HepG2 (cell line): Measurements from ENCODE around the gene RGS14. TPM values are rescaled to one million over a fixed set of nuclear protein-coding genes. Genes with fewer than 3 reads are reported as not detected.

Experiments used
- KDM3A ChIP-seq: IDR thresholded peaks from 2 replicates; pipeline ENCODE4 v1.6.1; 2018; ENCODE audit warnings: low read depth, missing compliant biosample characterization
- MAFK ChIP-seq, 2 experiments: IDR thresholded peaks in 1 of 2; conservative IDR thresholded peaks in 1 of 2; 2 replicates each; pipeline ENCODE4 v1.6.1; 2011; ENCODE audit warnings: improper control_type of control experiment in 2 of 2, low read length in 2 of 2
- SOX6 ChIP-seq, 2 experiments: fragments of 450-650 bp in 1 of 2; sonication (generic) in 1 of 2; formaldehyde crosslinking in 1 of 2; IDR thresholded peaks; 2 replicates each; pipeline versions ENCODE4 v1.4.0 to v1.6.1; 2017 to 2020; ENCODE audit warnings: antibody characterized with exemption in 1 of 2, mild to moderate bottlenecking in 1 of 2, missing genetic modification reagents in 1 of 2
- SP140L ChIP-seq: sonication (generic); formaldehyde crosslinking; IDR thresholded peaks from 2 replicates; pipeline ENCODE4 v1.4.0; 2020; ENCODE audit warnings: missing genetic modification reagents, borderline replicate concordance
- TBX3 ChIP-seq: fragments of 450-650 bp; IDR thresholded peaks from 2 replicates; pipeline ENCODE4 v1.6.1; 2017; ENCODE audit warnings: antibody characterized with exemption, mild to moderate bottlenecking, inconsistent platforms, borderline replicate concordance
- ZKSCAN5 ChIP-seq: sonication (generic); formaldehyde crosslinking; IDR thresholded peaks from 2 replicates; pipeline ENCODE4 v1.5.1; 2020; ENCODE audit warnings: mild to moderate bottlenecking, missing genetic modification reagents
- ZMYM2 ChIP-seq: sonication (generic); formaldehyde crosslinking; IDR thresholded peaks from 2 replicates; pipeline ENCODE4 v1.8.0; 2022; ENCODE audit warnings: mild to moderate bottlenecking, missing genetic modification reagents
- ZNF20 ChIP-seq: sonication (generic); formaldehyde crosslinking; IDR thresholded peaks from 2 replicates; pipeline ENCODE4 v1.4.0; 2020; ENCODE audit warnings: mild to moderate bottlenecking, moderate library complexity, missing genetic modification reagents
- ZNF383 ChIP-seq: sonication (generic); formaldehyde crosslinking; IDR thresholded peaks from 2 replicates; pipeline ENCODE4 v1.4.0; 2020; ENCODE audit warnings: missing genetic modification reagents, mild to moderate bottlenecking, borderline replicate concordance
- ZNF572 ChIP-seq: sonication (generic); formaldehyde crosslinking; IDR thresholded peaks from 2 replicates; pipeline ENCODE4 v1.5.1; 2020; ENCODE audit warnings: mild to moderate bottlenecking, missing genetic modification reagents
- ZNF614 ChIP-seq: IDR thresholded peaks from 2 replicates; pipeline ENCODE4 v1.6.1; 2018; ENCODE audit warnings: missing biosample characterization, missing genetic modification reagents, inconsistent platforms, borderline replicate concordance
- ZNF646 ChIP-seq: sonication (generic); formaldehyde crosslinking; IDR thresholded peaks from 2 replicates; pipeline ENCODE4 v1.9.0; 2021; ENCODE audit warnings: mild to moderate bottlenecking, missing genetic modification reagents
- ZXDC ChIP-seq: sonication (generic); formaldehyde crosslinking; IDR thresholded peaks from 2 replicates; pipeline ENCODE4 v1.5.0; 2020; ENCODE audit warnings: mild to moderate bottlenecking, missing genetic modification reagents
- polyA plus RNA-seq, 8 experiments: library from polyadenylated mRNA; depleted of rRNA in 3 of 8; stranded (reverse) in 7 of 8; unstranded in 1 of 8; fragments of >200 nt; fragmentation: Illumina TruSeq in 4 of 8; extraction: Trizol in 4 of 8; gene quantifications; 2 replicates each; pipeline versions ENCODE4 v1.2.1 to v1.2.3, GENCODE V29; 2011 to 2016; ENCODE audit warnings: low read depth in 4 of 8, missing spikeins in 1 of 8, mixed read lengths in 1 of 8; ENCODE audit not compliant: insufficient read depth in 1 of 8
- total RNA-seq, 5 experiments: library from RNA; depleted of rRNA; stranded (reverse); fragments of >200 nt; fragmentation: Illumina TruSeq; extraction: Trizol; gene quantifications; 2 replicates each; pipeline ENCODE4 v1.2.3, GENCODE V29; 2016; ENCODE audit warnings: low read depth in 1 of 5
- TF ChIP-seq, protein P1 (sequence below): sonication (generic); formaldehyde crosslinking; IDR thresholded peaks from 2 replicates; pipeline ENCODE4 v1.5.0; 2020; ENCODE audit warnings: missing genetic modification reagents
- TF ChIP-seq, protein P2 (sequence below): sonication (generic); formaldehyde crosslinking; IDR thresholded peaks from 2 replicates; pipeline ENCODE4 v1.8.0; 2022; ENCODE audit warnings: low read depth, missing genetic modification reagents

RGS14 gene
- total and polyA plus RNA-seq, 2 of the 13 experiments (the other 11 are each of a cell fraction or from before 2014, with no cell fraction given) = 11.1 to 17.2 TPM

- TF ChIP-seq ZXDC (CRISPR knock-in tag) (no peak), SP140L (CRISPR knock-in tag) (no peak), ZNF383 (no peak), ZKSCAN5 (CRISPR knock-in tag) (no peak), MAFK (conservative IDR thresholded peaks at IDR 0.05 in 1 of 2, IDR thresholded peaks at IDR 0.05 in 1 of 2; ENCODE audit: low read length in 2 of 2) (no peak), ZNF20 (CRISPR knock-in tag) (no peak), TBX3 (no peak), SOX6 (IDR thresholded peaks at IDR 0.05) (no peak), SOX6 (CRISPR knock-in tag; IDR thresholded peaks at IDR 0.05) (peak; percentile 34), ZMYM2 (CRISPR knock-in tag) (0 out of 2 replicates have a peak, but pooled peaks have one; percentile 17), ZNF572 (CRISPR knock-in tag) (no peak), ZNF614 (CRISPR knock-in tag) (0 out of 2 replicates have a peak, but pooled peaks have one; percentile 28), ZNF646 (CRISPR knock-in tag) (no peak), KDM3A (CRISPR knock-in tag) (no peak)
- TF ChIP-seq, protein P1, sequence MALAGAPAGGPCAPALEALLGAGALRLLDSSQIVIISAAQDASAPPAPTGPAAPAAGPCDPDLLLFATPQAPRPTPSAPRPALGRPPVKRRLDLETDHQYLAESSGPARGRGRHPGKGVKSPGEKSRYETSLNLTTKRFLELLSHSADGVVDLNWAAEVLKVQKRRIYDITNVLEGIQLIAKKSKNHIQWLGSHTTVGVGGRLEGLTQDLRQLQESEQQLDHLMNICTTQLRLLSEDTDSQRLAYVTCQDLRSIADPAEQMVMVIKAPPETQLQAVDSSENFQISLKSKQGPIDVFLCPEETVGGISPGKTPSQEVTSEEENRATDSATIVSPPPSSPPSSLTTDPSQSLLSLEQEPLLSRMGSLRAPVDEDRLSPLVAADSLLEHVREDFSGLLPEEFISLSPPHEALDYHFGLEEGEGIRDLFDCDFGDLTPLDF (CRISPR knock-in tag) = peak; percentile 100
- TF ChIP-seq, protein P2, sequence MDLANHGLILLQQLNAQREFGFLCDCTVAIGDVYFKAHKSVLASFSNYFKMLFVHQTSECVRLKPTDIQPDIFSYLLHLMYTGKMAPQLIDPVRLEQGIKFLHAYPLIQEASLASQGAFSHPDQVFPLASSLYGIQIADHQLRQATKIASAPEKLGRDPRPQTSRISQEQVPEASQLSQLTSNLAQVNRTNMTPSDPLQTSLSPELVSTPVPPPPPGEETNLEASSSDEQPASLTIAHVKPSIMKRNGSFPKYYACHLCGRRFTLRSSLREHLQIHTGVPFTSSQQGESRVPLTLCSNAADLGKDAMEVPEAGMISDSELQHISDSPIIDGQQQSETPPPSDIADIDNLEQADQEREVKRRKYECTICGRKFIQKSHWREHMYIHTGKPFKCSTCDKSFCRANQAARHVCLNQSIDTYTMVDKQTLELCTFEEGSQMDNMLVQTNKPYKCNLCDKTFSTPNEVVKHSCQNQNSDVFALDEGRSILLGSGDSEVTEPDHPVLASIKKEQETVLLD (CRISPR knock-in tag) = peak; percentile 71; the same call in 1 of the 2 replicates
These were observed 45.7 kb upstream of the RGS14 start, which contains the start of gene MXD3 (continued) for GRCh38 chr5:177311723-177312648.
